H1 (cell line): ENCODE results near the gene SIK1. TPM values are rescaled to one million over a fixed set of nuclear protein-coding genes. Genes with fewer than 3 reads are reported as not detected.

Experiments
- E2F6 ChIP-seq: IDR thresholded peaks from 2 replicates; pipeline ENCODE4 v1.6.1; 2012; ENCODE audit warnings: inconsistent platforms
- polyA plus RNA-seq, 7 experiments: library from polyadenylated mRNA; depleted of rRNA in 3 of 7; stranded (reverse) in 5 of 7; unstranded in 2 of 7; fragments of >200 nt in 5 of 7; fragments of 200-250 nt in 2 of 7; gene quantifications; 1 replicate in 5 of 7; 2 replicates in 1 of 7; 4 replicates in 1 of 7; pipeline versions ENCODE4 v1.2.1 to v1.2.3, GENCODE V29; 2011 to 2013; ENCODE audit warnings: missing spikeins in 2 of 7, mixed read lengths in 2 of 7
- total RNA-seq: library from RNA; stranded (reverse); fragmentation: NEBNext Ultra II Directional; extraction: Animal tissue kit (Norgen Biotek cat#: 25700); gene quantifications from 2 replicates; pipeline ENCODE4 v1.2.1, GENCODE V29; 2021

Gene SIK1
- total and polyA plus RNA-seq, 2 of the 8 experiments (the other 6 are each of a cell fraction or from before 2014, with no cell fraction given) = 1.5 to 6.7 TPM

DNA sequence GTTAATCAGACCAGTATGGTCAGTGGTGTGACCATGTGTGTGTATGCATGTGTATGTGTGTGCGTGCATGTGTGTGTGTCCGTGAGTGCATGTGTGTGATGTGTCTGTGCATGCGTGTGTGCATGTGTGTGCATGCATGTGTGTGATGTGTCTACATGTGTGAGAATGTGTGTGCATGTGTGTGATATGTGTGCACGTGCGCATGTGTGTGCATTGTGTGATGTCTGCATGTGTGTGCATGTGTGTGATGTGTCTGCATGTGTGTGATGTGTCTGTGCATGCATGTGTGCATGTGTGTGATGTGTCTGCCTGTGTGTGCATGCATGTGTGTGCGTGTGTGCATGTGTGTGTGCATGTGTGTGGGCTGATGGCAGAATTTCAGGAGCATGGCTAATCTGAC lies 58.2 kb downstream of the SIK1 start (continued):
- no peak for TF ChIP-seq E2F6
